Endothelial cell of umbilical vein (primary cell): Measurements from ENCODE around the gene MORF4L1. TPM values are rescaled to one million over a fixed set of nuclear protein-coding genes. Genes with fewer than 3 reads are reported as not detected.

Source experiments
- BruUV-seq: library from RNA; stranded (reverse); fragments of 400-500 nt; replicated peaks from 2 replicates; lab custom pipeline; 2021; lab: Mats Ljungman, UMichigan
- CTCF ChIA-PET: fragments of 300-600, 350-600 bp; sonication (Branson Sonifier 250); formaldehyde crosslinking; loops from one replicate; lab custom pipeline; 2021; ENCODE audit warnings: antibody characterized with exemption, inconsistent platforms; lab: Charles Lee
- POLR2A ChIA-PET: fragments of 300-600, 350-600 bp; sonication (Branson Sonifier 250); formaldehyde crosslinking; loops from one replicate; lab custom pipeline; 2021; ENCODE audit warnings: antibody characterized with exemption, inconsistent platforms; lab: Charles Lee
- DNase-seq: peaks from one replicate; pipeline ENCODE4 v3.0.0-alpha.2; 2011; ENCODE audit warnings: low read depth, low spot score
- FAIRE-seq: peaks from 2 replicates; lab custom pipeline; 2011; peaks lifted over from hg19 to GRCh38; lab: Jason Lieb, UNC
- H2AFZ ChIP-seq: 2 replicates; pipeline ENCODE4 v1.6.0; 2012; ENCODE audit warnings: low read depth, low read length, control low read depth, inconsistent platforms
- H3K27ac ChIP-seq: 2 replicates; pipeline ENCODE4 v1.5.1; 2011; ENCODE audit warnings: low read depth, mild to moderate bottlenecking, control low read depth, low read length, moderate library complexity; ENCODE audit not compliant: insufficient read depth
- H3K27me3 ChIP-seq, 2 experiments: 2 replicates each; pipeline versions ENCODE4 v1.6.0 to v1.6.1; 2011; ENCODE audit warnings: low read length in 2 of 2, mixed read lengths in 1 of 2; ENCODE audit not compliant: control insufficient read depth in 2 of 2, insufficient read depth in 2 of 2
- H3K36me3 ChIP-seq, 2 experiments: 2 replicates in 1 of 2; 3 replicates in 1 of 2; pipeline ENCODE4 v1.5.1; 2011; ENCODE audit warnings: low read length in 2 of 2, mild to moderate bottlenecking in 1 of 2, moderate library complexity in 1 of 2; ENCODE audit not compliant: control insufficient read depth in 2 of 2, insufficient read depth in 2 of 2; ENCODE audit errors: extremely low read depth in 1 of 2
- H3K4me1 ChIP-seq: 3 replicates; pipeline ENCODE4 v1.5.1; 2011; ENCODE audit warnings: mild to moderate bottlenecking, low read length; ENCODE audit not compliant: control insufficient read depth, insufficient read depth; ENCODE audit errors: extremely low read depth
- H3K4me2 ChIP-seq: 2 replicates; pipeline ENCODE4 v1.6.1; 2011; ENCODE audit warnings: low read length, control low read depth, mixed read lengths; ENCODE audit not compliant: insufficient read depth
- H3K4me3 ChIP-seq, 3 experiments: fragments of 200-600 bp in 1 of 3; sonication (generic), shearing (Covaris generic) in 1 of 3; replicated peaks in 1 of 3; 2 replicates each; pipeline ENCODE4 v1.5.1; 2011 to 2016; ENCODE audit warnings: control low read depth in 3 of 3, low read length in 3 of 3, mild to moderate bottlenecking in 2 of 3, inconsistent platforms in 1 of 3, low read depth in 1 of 3, moderate library complexity in 1 of 3; ENCODE audit not compliant: insufficient read depth in 1 of 3
- H3K79me2 ChIP-seq: 2 replicates; pipeline ENCODE4 v1.6.0; 2012; ENCODE audit warnings: low read length, inconsistent platforms; ENCODE audit not compliant: control insufficient read depth, insufficient read depth
- H3K9ac ChIP-seq: replicated peaks from 2 replicates; pipeline ENCODE3; 2011; ENCODE audit warnings: low read length, control low read depth; ENCODE audit not compliant: insufficient read depth; ENCODE audit errors: extremely low read depth
- H3K9me1 ChIP-seq: replicated peaks from 3 replicates; pipeline ENCODE4 v1.6.0; 2011; ENCODE audit warnings: mild to moderate bottlenecking, low read length; ENCODE audit not compliant: control insufficient read depth, insufficient read depth; ENCODE audit errors: extremely low read depth
- H3K9me3 ChIP-seq: replicated peaks from 2 replicates; pipeline ENCODE4 v1.5.1; 2012; ENCODE audit warnings: low read length, inconsistent platforms; ENCODE audit not compliant: control insufficient read depth, insufficient read depth
- H4K20me1 ChIP-seq: replicated peaks from 2 replicates; pipeline ENCODE3; 2011; ENCODE audit warnings: mild to moderate bottlenecking, low read length; ENCODE audit not compliant: control insufficient read depth, insufficient read depth; ENCODE audit errors: extremely low read depth
- CTCF ChIP-seq, 2 donors: IDR thresholded peaks; 1 replicate in 1 of 2; 2 replicates in 1 of 2; pipeline ENCODE4 v1.5.1; 2011; ENCODE audit warnings: low read length in 2 of 2, mild to moderate bottlenecking in 2 of 2, moderate library complexity in 2 of 2, control low read depth in 1 of 2, inconsistent platforms in 1 of 2, low read depth in 1 of 2; ENCODE audit not compliant: insufficient read depth in 1 of 2; ENCODE audit errors: extremely low read depth in 1 of 2
- EZH2 ChIP-seq: IDR thresholded peaks from 2 replicates; pipeline ENCODE4 v1.6.1; 2012; ENCODE audit warnings: borderline replicate concordance, low read depth, mild to moderate bottlenecking, moderate library complexity, low read length, inconsistent platforms; ENCODE audit not compliant: severe bottlenecking
- FOS ChIP-seq: IDR thresholded peaks from 2 replicates; pipeline ENCODE4 v1.6.1; 2011; ENCODE audit warnings: mild to moderate bottlenecking, low read length, moderate library complexity, borderline replicate concordance; ENCODE audit not compliant: insufficient read depth
- GATA2 ChIP-seq: IDR thresholded peaks from 2 replicates; pipeline ENCODE4 v1.7.0; 2011; ENCODE audit warnings: low read depth, mild to moderate bottlenecking, moderate library complexity, mixed read lengths, low read length; ENCODE audit not compliant: insufficient read length, insufficient read depth
- JUN ChIP-seq: IDR thresholded peaks from 2 replicates; pipeline ENCODE4 v1.6.1; 2011; ENCODE audit warnings: borderline replicate concordance, low read depth; ENCODE audit not compliant: insufficient read length, insufficient read depth
- MAX ChIP-seq: IDR thresholded peaks from 2 replicates; pipeline ENCODE4 v1.6.1; 2011; ENCODE audit not compliant: insufficient read depth, insufficient read length
- MYC ChIP-seq: IDR thresholded peaks from one replicate; pipeline ENCODE4 v1.6.1; 2011; ENCODE audit warnings: mild to moderate bottlenecking, low read depth, low read length
- POLR2A ChIP-seq: IDR thresholded peaks from 2 replicates; pipeline ENCODE4 v1.6.1; 2012; ENCODE audit warnings: low read depth, mild to moderate bottlenecking, control low read depth, low read length
- POLR2AphosphoS5 ChIP-seq: IDR thresholded peaks from 2 replicates; pipeline ENCODE4 v1.6.1; 2012; ENCODE audit warnings: low read depth, mild to moderate bottlenecking, control low read depth, low read length, moderate library complexity; ENCODE audit not compliant: insufficient read depth
- dilution Hi-C: fragments of 300-500 bp; cut with MboI; formaldehyde crosslinking; loops from one replicate; pipeline ENCODE4 v1.15.0; 2019; ENCODE audit warnings: low sequenced_read_pairs; ENCODE audit not compliant: extremely low pct_ligation_motif_present
- intact Hi-C: fragments of 100-400 bp; cut with micrococcal nuclease; formaldehyde crosslinking; loops from one replicate; pipeline ENCODE4 v1.10.0; 2022
- polyA plus RNA-seq, 4 experiments: library from polyadenylated mRNA; depleted of rRNA in 3 of 4; stranded (reverse) in 3 of 4; unstranded in 1 of 4; fragments of >200 nt; gene quantifications; 2 replicates each; pipeline versions ENCODE4 v1.2.1 to v1.2.3, GENCODE V29; 2011 to 2012; ENCODE audit warnings: missing spikeins in 1 of 4
- total RNA-seq: library from RNA; stranded (reverse); gene quantifications from 2 replicates; pipeline ENCODE4 v1.2.3, GENCODE V29; 2021

MORF4L1 gene
- total and polyA plus RNA-seq, 2 donors (not counting 3 experiments of a cell fraction or from before 2014, with no cell fraction given) = 164 to 404 TPM

GRCh38 chr15:78932258-78932808 is 59.6 kb downstream of the MORF4L1 start:
- no peak overlapping the region for H3K4me2 ChIP-seq
- DNase-seq (no peak), FAIRE-seq (no peak)
- no peak overlapping the region for H2AFZ ChIP-seq
- no peaks in the 10 kb centered on the region for H3K79me2 ChIP-seq
- peaks cover 3% of the 10 kb centered on the region for H3K4me1 ChIP-seq
- H4K20me1 ChIP-seq = no peaks in the 10 kb centered on the region
- dilution Hi-C loops (no loop called here), intact Hi-C loops (no loop called here)
- H3K27ac ChIP-seq = no peak overlapping the region
- ChIA-PET POLR2A (no interaction called here), CTCF (no interaction called here)
- no peaks in the 10 kb centered on the region for H3K9me3 ChIP-seq
- no peaks in the 10 kb centered on the region for H3K9me1 ChIP-seq
- no peak overlapping the region for H3K4me3 ChIP-seq
- TF ChIP-seq MAX (no peak), JUN (no peak), POLR2A (no peak), EZH2 (no peak), GATA2 (no peak)
- no TSS peak for BruUV-seq
- H3K36me3 ChIP-seq = peaks cover 0 to 3% of the 10 kb centered on the region in 2 experiments
- H3K27me3 ChIP-seq = no peaks in the 10 kb centered on the region
- H3K9ac ChIP-seq = no peak overlapping the region

GRCh38 chr15:78933187-78933822 is 60.6 kb downstream of the MORF4L1 start:
- H3K27me3 ChIP-seq = no peaks in the 10 kb centered on the region
- H3K27ac ChIP-seq = no peak overlapping the region
- peaks cover 6% of the 10 kb centered on the region for H3K4me1 ChIP-seq
- intact Hi-C loops = no loop called here
- no TSS peak for BruUV-seq
- H2AFZ ChIP-seq = no peak overlapping the region
- no peak for FAIRE-seq
- H3K9ac ChIP-seq = no peak overlapping the region
- no peaks in the 10 kb centered on the region for H3K79me2 ChIP-seq
- ChIA-PET CTCF (interaction anchor here (1.4 kb wide), 1 partner anchor 251 kb away, joined by 3 read pairs; no protein-coding TSS in a partner anchor), POLR2A (no interaction called here)
- no peak for DNase-seq
- H3K4me3 ChIP-seq = no peak overlapping the region
- no peaks in the 10 kb centered on the region for H3K9me3 ChIP-seq
- H3K36me3 ChIP-seq = no peaks in the 10 kb centered on the region
- H4K20me1 ChIP-seq = no peaks in the 10 kb centered on the region
- H3K4me2 ChIP-seq = no peak overlapping the region
- no peaks in the 10 kb centered on the region for H3K9me1 ChIP-seq
- TF ChIP-seq CTCF (IDR thresholded peaks at IDR 0.05; ENCODE audit: extremely low read depth in 1 of 2, insufficient read depth in 1 of 2, low read depth in 1 of 2, low read length in 2 of 2) (no peak), POLR2AphosphoS5 (no peak), POLR2A (no peak), FOS (no peak), MYC (no peak), MAX (no peak), JUN (no peak), GATA2 (no peak), EZH2 (no peak)
- dilution Hi-C loops = no loop called here
